Ecto neural progenitor cell (in vitro differentiated cells): ENCODE measurements around the gene LEUTX.
A peak's percentile ranks its signal among the peaks of the same experiment; 100 is the strongest.
"Not testable (repeated sequence)": the region's sequence is repeated elsewhere in the genome, so short reads cannot be mapped to it uniquely, and the experiment has no call there.

ENCODE experiments used
- DNase-seq: peaks from one replicate; pipeline ENCODE4 v3.0.0-alpha.2; 2018; ENCODE audit warnings: low spot score

LEUTX gene

GRCh38 chr19:39780894-39781293 is 2.2 kb downstream of the LEUTX start:
- no peak for DNase-seq

- no peak for DNase-seq
Observed at GRCh38 chr19:39788244-39788643, 9.6 kb downstream of the LEUTX start.

- DNase-seq = peak; percentile 88
Observed at GRCh38 chr19:39792999-39793546, 14.4 kb downstream of the LEUTX start.

- no peak for DNase-seq
Observed at GRCh38 chr19:39795001-39795400, 16.3 kb downstream of the LEUTX start.

- no peak for DNase-seq
Observed at GRCh38 chr19:39796000-39796498, 17.4 kb downstream of the LEUTX start.

GRCh38 chr19:39797083-39797482 is 18.4 kb downstream of the LEUTX start:
- DNase-seq = no peak

- no peak for DNase-seq
Observed at GRCh38 chr19:39802958-39803357, 24.3 kb downstream of the LEUTX start.

- DNase-seq = no peak
Observed at GRCh38 chr19:39805104-39805503, 26.4 kb downstream of the LEUTX start.

GRCh38 chr19:39807846-39808364 is 29.3 kb downstream of the LEUTX start:
- DNase-seq = no peak

GRCh38 chr19:39808688-39809087 is 30.0 kb downstream of the LEUTX start:
- DNase-seq = not testable (repeated sequence)

- DNase-seq = no peak
Observed at GRCh38 chr19:39809368-39809767, 30.7 kb downstream of the LEUTX start.

- DNase-seq = no peak
Observed at GRCh38 chr19:39810424-39810823, 31.8 kb downstream of the LEUTX start.

- DNase-seq = no peak
Observed at GRCh38 chr19:39811064-39811463, 32.4 kb downstream of the LEUTX start.

- DNase-seq = no peak
Observed at GRCh38 chr19:39813264-39813993, 34.8 kb downstream of the LEUTX start.

- DNase-seq = not testable (repeated sequence)
Observed at GRCh38 chr19:39814111-39814510, 35.5 kb downstream of the LEUTX start.

- DNase-seq = no peak
Observed at GRCh38 chr19:39814595-39814994, 35.9 kb downstream of the LEUTX start.

GRCh38 chr19:39816287-39817048 is 37.8 kb downstream of the LEUTX start:
- no peak for DNase-seq

GRCh38 chr19:39817888-39818561 is 39.4 kb downstream of the LEUTX start:
- DNase-seq = no peak

GRCh38 chr19:39818626-39819097 is 40.0 kb downstream of the LEUTX start:
- DNase-seq = peak; percentile 21

GRCh38 chr19:39819786-39820185 is 41.1 kb downstream of the LEUTX start:
- no peak for DNase-seq

- DNase-seq = no peak
Observed at GRCh38 chr19:39820696-39821095, 42.0 kb downstream of the LEUTX start.

GRCh38 chr19:39823686-39824085 is 45.0 kb downstream of the LEUTX start:
- DNase-seq = no peak
